GM12878 (cell line): ENCODE data around the gene COBLL1. TPM values are rescaled to one million over a fixed set of nuclear protein-coding genes. Genes with fewer than 3 reads are reported as not detected.

Experiments
- ATAC-seq: fragments of 200-7000 bp; cut with Tn5 transposase; 3 replicates; pipeline ENCODE4 v1.9.1; 2020; ENCODE audit warnings: mild to moderate bottlenecking, moderate library complexity
- BruUV-seq: library from RNA; stranded (reverse); fragments of 400-500 nt; replicated peaks from 2 replicates; lab custom pipeline; 2021; lab: Mats Ljungman, UMichigan
- CTCF ChIA-PET: fragments of 300-600 bp; sonication (Branson Sonifier 250); formaldehyde crosslinking; extraction: SDS; loops from one replicate; lab custom pipeline; 2021; ENCODE audit warnings: inconsistent platforms; lab: Yijun Ruan, JAX
- POLR2A ChIA-PET: fragments of 350-600 bp; formaldehyde crosslinking; extraction: SDS; loops from one replicate; lab custom pipeline; 2021; ENCODE audit warnings: inconsistent platforms; lab: Charles Lee
- RAD21 ChIA-PET: fragments of 300-600 bp; sonication (Branson Sonifier 250); formaldehyde crosslinking; loops from one replicate; lab custom pipeline; 2023; ENCODE audit warnings: antibody characterized with exemption; ENCODE audit not compliant: unreplicated experiment; lab: Charles Lee
- SMC1A ChIA-PET: fragments of 300-600 bp; sonication (Branson Sonifier 250); formaldehyde crosslinking; loops from one replicate; lab custom pipeline; 2023; ENCODE audit not compliant: unreplicated experiment, uncharacterized antibody; lab: Charles Lee
- DNase-seq: peaks from one replicate; pipeline ENCODE4 v3.0.0-alpha.2; 2011; ENCODE audit warnings: low read depth, low spot score
- FAIRE-seq: peaks from 3 replicates; lab custom pipeline; 2011; peaks lifted over from hg19 to GRCh38; lab: Jason Lieb, UNC
- H2AFZ ChIP-seq: 2 replicates; pipeline ENCODE4 v1.6.0; 2011; ENCODE audit warnings: low read depth, low read length, control low read depth; ENCODE audit not compliant: control insufficient read depth
- H3K27ac ChIP-seq: 2 replicates; pipeline ENCODE4 v1.5.1; 2011; ENCODE audit warnings: control low read depth; ENCODE audit not compliant: control insufficient read depth, insufficient read depth
- H3K27me3 ChIP-seq, 2 experiments: replicated peaks in 1 of 2; 2 replicates each; pipeline versions ENCODE4 v1.6.0 to v1.6.1; 2011; ENCODE audit warnings: low read length in 1 of 2; ENCODE audit not compliant: control insufficient read depth in 2 of 2, insufficient read depth in 2 of 2
- H3K36me3 ChIP-seq, 2 experiments: 2 replicates each; pipeline ENCODE4 v1.5.1; 2011; ENCODE audit warnings: low read length in 1 of 2; ENCODE audit not compliant: control insufficient read depth in 2 of 2, insufficient read depth in 2 of 2
- H3K4me1 ChIP-seq: 2 replicates; pipeline ENCODE4 v1.6.1; 2011; ENCODE audit warnings: mild to moderate bottlenecking, low read length, moderate library complexity, mixed read lengths; ENCODE audit not compliant: control insufficient read depth, insufficient read depth
- H3K4me2 ChIP-seq: 2 replicates; pipeline ENCODE4 v1.6.0; 2011; ENCODE audit warnings: control low read depth; ENCODE audit not compliant: control insufficient read depth, insufficient read depth
- H3K4me3 ChIP-seq: fragments of 200-600 bp; sonication (generic); 2 replicates; pipeline ENCODE4 v1.5.1; 2016
- H3K79me2 ChIP-seq: 2 replicates; pipeline ENCODE4 v1.6.0; 2011; ENCODE audit warnings: low read length; ENCODE audit not compliant: control insufficient read depth, insufficient read depth
- H3K9ac ChIP-seq: 2 replicates; pipeline ENCODE4 v1.8.0; 2011; ENCODE audit warnings: low read length, control low read depth, mixed read lengths; ENCODE audit not compliant: control insufficient read depth, insufficient read depth
- H3K9me3 ChIP-seq: replicated peaks from 3 replicates; pipeline ENCODE4 v1.5.1; 2011; ENCODE audit warnings: mild to moderate bottlenecking, low read length; ENCODE audit not compliant: control insufficient read depth, insufficient read depth
- H4K20me1 ChIP-seq: 2 replicates; pipeline ENCODE4 v1.6.0; 2011; ENCODE audit not compliant: control insufficient read depth, insufficient read depth
- CHD2 ChIP-seq: IDR thresholded peaks from 2 replicates; pipeline ENCODE4 v1.6.1; 2011; ENCODE audit warnings: low read depth, low read length, improper control_type of control experiment, borderline replicate concordance
- CREM ChIP-seq: IDR thresholded peaks from 2 replicates; pipeline ENCODE4 v1.6.1; 2014; ENCODE audit warnings: antibody characterized with exemption, low read depth
- HCFC1 ChIP-seq: fragments of 150-350 bp; IDR thresholded peaks from 2 replicates; pipeline ENCODE4 v1.6.1; 2014; ENCODE audit warnings: low read length
- IKZF1 ChIP-seq: fragments of 450-650 bp; conservative IDR thresholded peaks from 2 replicates; pipeline ENCODE4 v1.6.1; 2017; ENCODE audit warnings: antibody characterized with exemption, mild to moderate bottlenecking
- JUNB ChIP-seq: IDR thresholded peaks from 2 replicates; pipeline ENCODE4 v1.6.1; 2016; ENCODE audit warnings: antibody characterized with exemption, mild to moderate bottlenecking
- MEF2A ChIP-seq: IDR thresholded peaks from 2 replicates; pipeline ENCODE4 v1.6.1; 2011; ENCODE audit warnings: low read depth, mild to moderate bottlenecking, low read length, moderate library complexity; ENCODE audit not compliant: insufficient read depth
- MYC ChIP-seq: IDR thresholded peaks from 2 replicates; pipeline ENCODE4 v1.6.1; 2011; ENCODE audit warnings: mild to moderate bottlenecking, low read length, moderate library complexity, inconsistent platforms; ENCODE audit not compliant: insufficient read depth, insufficient replicate concordance, insufficient read length, severe bottlenecking
- NBN ChIP-seq: fragments of 450-650 bp; IDR thresholded peaks from 2 replicates; pipeline ENCODE4 v1.6.1; 2016
- NFYA ChIP-seq: IDR thresholded peaks from 2 replicates; pipeline ENCODE4 v1.6.1; 2011; ENCODE audit warnings: low read depth, mild to moderate bottlenecking, low read length, improper control_type of control experiment, borderline replicate concordance
- NR2F1 ChIP-seq: fragments of 450-650 bp; conservative IDR thresholded peaks from 2 replicates; pipeline ENCODE4 v1.6.1; 2017; ENCODE audit warnings: mild to moderate bottlenecking
- NRF1 ChIP-seq: conservative IDR thresholded peaks from 2 replicates; pipeline ENCODE4 v1.6.1; 2011; ENCODE audit warnings: mild to moderate bottlenecking, low read depth, low read length, improper control_type of control experiment
- POLR2AphosphoS5 ChIP-seq: IDR thresholded peaks from 2 replicates; pipeline ENCODE4 v1.6.1; 2011; ENCODE audit warnings: mild to moderate bottlenecking, low read length, inconsistent platforms
- RCOR1 ChIP-seq: conservative IDR thresholded peaks from 2 replicates; pipeline ENCODE4 v1.6.1; 2012; ENCODE audit warnings: low read depth, low read length, improper control_type of control experiment
- SRF ChIP-seq, 2 experiments: IDR thresholded peaks; 2 replicates each; pipeline ENCODE4 v1.6.1; 2011; ENCODE audit warnings: low read depth in 2 of 2, low read length in 2 of 2, mild to moderate bottlenecking in 1 of 2, moderate library complexity in 1 of 2
- STAT3 ChIP-seq: IDR thresholded peaks from 2 replicates; pipeline ENCODE4 v1.6.1; 2011; ENCODE audit warnings: low read depth, low read length, improper control_type of control experiment
- ZNF24 ChIP-seq: fragments of 450-650 bp; IDR thresholded peaks from 2 replicates; pipeline ENCODE4 v1.6.1; 2017; ENCODE audit warnings: antibody characterized with exemption, mild to moderate bottlenecking
- WGBS: methylation state at CpG from one replicate; pipeline ENCODE4 v1.1.6; 2016; ENCODE audit warnings: low lambda C conversion rate; ENCODE audit not compliant: insufficient replicate concordance, insufficient coverage; ENCODE audit errors: missing lambda C conversion rate; 5-methylcytosine and 5-hydroxymethylcytosine counted together
- in situ Hi-C: fragments of 300-500 bp; cut with MboI; formaldehyde crosslinking; loops from 9 replicates; pipeline ENCODE4 v1.14.3; 2018; ENCODE audit warnings: mixed read lengths
- intact Hi-C: fragments of 100-400 bp; cut with micrococcal nuclease; formaldehyde crosslinking; loops from one replicate; pipeline ENCODE4 v1.14.2; 2022; ENCODE audit not compliant: unreplicated experiment
- polyA plus RNA-seq, 11 experiments: library from polyadenylated mRNA; depleted of rRNA in 4 of 11; unstranded in 6 of 11; stranded (reverse) in 5 of 11; fragments of >200 nt; fragmentation: Nextera tagmentation in 4 of 11; fragmentation: Illumina TruSeq in 1 of 11; extraction: Ambion mirVana in 4 of 11; extraction: Trizol in 1 of 11; gene quantifications; 1 replicate in 1 of 11; 2 replicates in 10 of 11; pipeline versions ENCODE4 v1.2.1 to v1.2.3, GENCODE V29; 2011 to 2016; ENCODE audit warnings: inconsistent platforms in 2 of 11, missing spikeins in 2 of 11, low read depth in 1 of 11
- total RNA-seq, 4 experiments: library from RNA; depleted of rRNA in 3 of 4; stranded (reverse); fragments of >200 nt in 3 of 4; fragmentation: Illumina TruSeq in 1 of 4; extraction: Trizol in 1 of 4; gene quantifications; 2 replicates each; pipeline versions ENCODE4 v1.2.1 to v1.2.3, GENCODE V29; 2013 to 2021
- TF ChIP-seq, protein P1 (sequence below): fragments of 450-650 bp; IDR thresholded peaks from 2 replicates; pipeline ENCODE4 v1.6.1; 2016; ENCODE audit warnings: mild to moderate bottlenecking, moderate library complexity, borderline replicate concordance
- TF ChIP-seq, protein P2 (sequence below): IDR thresholded peaks from 2 replicates; pipeline ENCODE4 v1.6.1; 2012; ENCODE audit warnings: low read depth, low read length, improper control_type of control experiment
- TF ChIP-seq, protein P3 (sequence below): IDR thresholded peaks from 2 replicates; pipeline ENCODE4 v1.6.1; 2011; ENCODE audit warnings: mild to moderate bottlenecking, low read depth, low read length, moderate library complexity; ENCODE audit not compliant: insufficient replicate concordance
- TF ChIP-seq, protein P4 (sequence below): IDR thresholded peaks from 2 replicates; pipeline ENCODE4 v1.6.1; 2011; ENCODE audit warnings: borderline replicate concordance, low read depth, mild to moderate bottlenecking, moderate library complexity, low read length; ENCODE audit not compliant: insufficient read depth, poor library complexity, severe bottlenecking

Gene COBLL1
- total and polyA plus RNA-seq, 10 of the 15 experiments (the other 5 are each of a cell fraction or from before 2014, with no cell fraction given) = 0.46 TPM; not detected in 9

DNA sequence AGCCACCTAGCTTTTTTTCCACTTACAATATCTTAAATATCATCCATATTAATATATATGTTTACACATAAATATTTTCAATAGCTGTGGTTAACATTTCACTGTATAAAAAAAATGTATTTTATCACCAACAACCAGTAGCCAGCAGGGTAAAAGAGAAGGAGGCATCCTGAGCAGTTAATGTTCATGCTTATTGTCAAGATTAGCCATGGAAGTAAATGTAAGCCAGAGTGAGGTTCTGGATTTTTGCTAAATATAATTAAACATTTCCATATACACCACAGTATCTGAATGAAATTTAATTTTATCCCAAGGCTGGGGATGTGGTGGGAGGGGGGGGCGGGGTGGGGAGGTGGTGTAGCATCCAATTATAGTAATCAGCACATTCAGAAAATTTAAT lies 140.1 kb downstream of the COBLL1 start:
- no peak for ATAC-seq
- Histone ChIP-seq H3K9me3 (no peaks in the 10 kb centered on the region), H3K27me3 (no peaks in the 10 kb centered on the region), H3K4me2 (no peak overlapping the region), H3K27ac (no peak overlapping the region), H3K4me3 (no peak overlapping the region), H3K4me1 (no peaks in the 10 kb centered on the region), H3K9ac (no peak overlapping the region), H3K36me3 (no peaks in the 10 kb centered on the region)
- intact Hi-C loops (no loop called here), in situ Hi-C loops (no loop called here)
- ChIA-PET POLR2A (no interaction called here), RAD21 (no interaction called here)
- no TSS peak for BruUV-seq
- no peak for TF ChIP-seq IKZF1
- TF ChIP-seq MYC = no peak
- TF ChIP-seq ZNF24 = no peak
- TF ChIP-seq, protein P1, sequence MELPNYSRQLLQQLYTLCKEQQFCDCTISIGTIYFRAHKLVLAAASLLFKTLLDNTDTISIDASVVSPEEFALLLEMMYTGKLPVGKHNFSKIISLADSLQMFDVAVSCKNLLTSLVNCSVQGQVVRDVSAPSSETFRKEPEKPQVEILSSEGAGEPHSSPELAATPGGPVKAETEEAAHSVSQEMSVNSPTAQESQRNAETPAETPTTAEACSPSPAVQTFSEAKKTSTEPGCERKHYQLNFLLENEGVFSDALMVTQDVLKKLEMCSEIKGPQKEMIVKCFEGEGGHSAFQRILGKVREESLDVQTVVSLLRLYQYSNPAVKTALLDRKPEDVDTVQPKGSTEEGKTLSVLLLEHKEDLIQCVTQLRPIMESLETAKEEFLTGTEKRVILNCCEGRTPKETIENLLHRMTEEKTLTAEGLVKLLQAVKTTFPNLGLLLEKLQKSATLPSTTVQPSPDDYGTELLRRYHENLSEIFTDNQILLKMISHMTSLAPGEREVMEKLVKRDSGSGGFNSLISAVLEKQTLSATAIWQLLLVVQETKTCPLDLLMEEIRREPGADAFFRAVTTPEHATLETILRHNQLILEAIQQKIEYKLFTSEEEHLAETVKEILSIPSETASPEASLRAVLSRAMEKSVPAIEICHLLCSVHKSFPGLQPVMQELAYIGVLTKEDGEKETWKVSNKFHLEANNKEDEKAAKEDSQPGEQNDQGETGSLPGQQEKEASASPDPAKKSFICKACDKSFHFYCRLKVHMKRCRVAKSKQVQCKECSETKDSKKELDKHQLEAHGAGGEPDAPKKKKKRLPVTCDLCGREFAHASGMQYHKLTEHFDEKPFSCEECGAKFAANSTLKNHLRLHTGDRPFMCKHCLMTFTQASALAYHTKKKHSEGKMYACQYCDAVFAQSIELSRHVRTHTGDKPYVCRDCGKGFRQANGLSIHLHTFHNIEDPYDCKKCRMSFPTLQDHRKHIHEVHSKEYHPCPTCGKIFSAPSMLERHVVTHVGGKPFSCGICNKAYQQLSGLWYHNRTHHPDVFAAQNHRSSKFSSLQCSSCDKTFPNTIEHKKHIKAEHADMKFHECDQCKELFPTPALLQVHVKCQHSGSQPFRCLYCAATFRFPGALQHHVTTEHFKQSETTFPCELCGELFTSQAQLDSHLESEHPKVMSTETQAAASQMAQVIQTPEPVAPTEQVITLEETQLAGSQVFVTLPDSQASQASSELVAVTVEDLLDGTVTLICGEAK = no peak
- TF ChIP-seq POLR2AphosphoS5 = no peak
- no peak for TF ChIP-seq NRF1
- no peak for TF ChIP-seq CHD2
- TF ChIP-seq STAT3 = no peak
- no peak for TF ChIP-seq NFYA
- no peak for TF ChIP-seq HCFC1
- TF ChIP-seq RCOR1 = no peak
- TF ChIP-seq JUNB = no peak
- TF ChIP-seq, protein P2, sequence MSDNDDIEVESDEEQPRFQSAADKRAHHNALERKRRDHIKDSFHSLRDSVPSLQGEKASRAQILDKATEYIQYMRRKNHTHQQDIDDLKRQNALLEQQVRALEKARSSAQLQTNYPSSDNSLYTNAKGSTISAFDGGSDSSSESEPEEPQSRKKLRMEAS = no peak
- TF ChIP-seq, protein P3, sequence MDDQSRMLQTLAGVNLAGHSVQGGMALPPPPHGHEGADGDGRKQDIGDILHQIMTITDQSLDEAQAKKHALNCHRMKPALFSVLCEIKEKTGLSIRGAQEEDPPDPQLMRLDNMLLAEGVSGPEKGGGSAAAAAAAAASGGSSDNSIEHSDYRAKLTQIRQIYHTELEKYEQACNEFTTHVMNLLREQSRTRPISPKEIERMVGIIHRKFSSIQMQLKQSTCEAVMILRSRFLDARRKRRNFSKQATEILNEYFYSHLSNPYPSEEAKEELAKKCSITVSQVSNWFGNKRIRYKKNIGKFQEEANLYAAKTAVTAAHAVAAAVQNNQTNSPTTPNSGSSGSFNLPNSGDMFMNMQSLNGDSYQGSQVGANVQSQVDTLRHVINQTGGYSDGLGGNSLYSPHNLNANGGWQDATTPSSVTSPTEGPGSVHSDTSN = no peak
- TF ChIP-seq NR2F1 = no peak
- TF ChIP-seq SRF (IDR thresholded peaks at IDR 0.05; ENCODE audit: low read depth in 2 of 2, low read length in 2 of 2) = no peak
- TF ChIP-seq CREM = no peak
- TF ChIP-seq, protein P4, sequence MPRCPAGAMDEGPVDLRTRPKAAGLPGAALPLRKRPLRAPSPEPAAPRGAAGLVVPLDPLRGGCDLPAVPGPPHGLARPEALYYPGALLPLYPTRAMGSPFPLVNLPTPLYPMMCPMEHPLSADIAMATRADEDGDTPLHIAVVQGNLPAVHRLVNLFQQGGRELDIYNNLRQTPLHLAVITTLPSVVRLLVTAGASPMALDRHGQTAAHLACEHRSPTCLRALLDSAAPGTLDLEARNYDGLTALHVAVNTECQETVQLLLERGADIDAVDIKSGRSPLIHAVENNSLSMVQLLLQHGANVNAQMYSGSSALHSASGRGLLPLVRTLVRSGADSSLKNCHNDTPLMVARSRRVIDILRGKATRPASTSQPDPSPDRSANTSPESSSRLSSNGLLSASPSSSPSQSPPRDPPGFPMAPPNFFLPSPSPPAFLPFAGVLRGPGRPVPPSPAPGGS = no peak
- TF ChIP-seq MEF2A = no peak
- TF ChIP-seq NBN = no peak
- TF ChIP-seq, all 136 proteins: peak for 0
- SMC1A ChIA-PET = no interaction called here
- Histone ChIP-seq H4K20me1 (no peaks in the 10 kb centered on the region), H3K79me2 (no peaks in the 10 kb centered on the region), H2AFZ (no peak overlapping the region)
- FAIRE-seq (no peak), DNase-seq (no peak)
- CTCF ChIA-PET = no interaction called here
- 0% methylated on average over 1 of the region's 1 CpG for WGBS
